Muscle of leg (tissue), 11 donors: ENCODE results near the gene POC1B. TPM values are rescaled to one million over a fixed set of nuclear protein-coding genes. Genes with fewer than 3 reads are reported as not detected.

Source experiments
- DNase-seq: peaks from one replicate; pipeline ENCODE4 v3.0.0; 2013
- H3K27ac ChIP-seq: one replicate; pipeline ENCODE4 v1.5.1; 2013; ENCODE audit warnings: mild to moderate bottlenecking, low read length, control low read depth
- H3K27me3 ChIP-seq: one replicate; pipeline ENCODE4 v1.6.1; 2013; ENCODE audit warnings: low read length; ENCODE audit not compliant: control insufficient read depth, insufficient read depth
- H3K36me3 ChIP-seq: one replicate; pipeline ENCODE4 v1.6.1; 2013; ENCODE audit warnings: low read length; ENCODE audit not compliant: control insufficient read depth, insufficient read depth
- H3K4me1 ChIP-seq: one replicate; pipeline ENCODE4 v1.6.1; 2013; ENCODE audit warnings: low read length; ENCODE audit not compliant: control insufficient read depth, insufficient read depth
- H3K4me3 ChIP-seq: one replicate; pipeline ENCODE4 v1.5.1; 2013; ENCODE audit warnings: low read length, control low read depth
- H3K9me3 ChIP-seq: replicated peaks from 2 replicates; pipeline ENCODE4 v1.6.1; 2013; ENCODE audit warnings: low read depth, low read length; ENCODE audit not compliant: control insufficient read depth
- WGBS: methylation state at CpG from one replicate; pipeline ENCODE4 v1.1.5; 2013; ENCODE audit warnings: missing lambda C conversion rate; ENCODE audit not compliant: insufficient coverage; 5-methylcytosine and 5-hydroxymethylcytosine counted together
- polyA plus RNA-seq, 8 donors: library from polyadenylated mRNA; unstranded; fragments of 120-200 nt; gene quantifications; one replicate each; pipeline versions ENCODE4 v1.2.1 to v1.2.3, GENCODE V29; 2013; ENCODE audit warnings: inconsistent platforms in 1 of 8, low replicate concordance in 1 of 8; ENCODE audit not compliant: insufficient read length in 8 of 8, insufficient read depth in 1 of 8
- total RNA-seq: library from RNA; stranded (reverse); fragments of 120-200 nt; gene quantifications from one replicate; pipeline ENCODE4 v1.2.4, GENCODE V29; 2013

POC1B gene
- total and polyA plus RNA-seq, 9 donors, result 6.4 to 15.9 (median 9.9) TPM

DNA sequence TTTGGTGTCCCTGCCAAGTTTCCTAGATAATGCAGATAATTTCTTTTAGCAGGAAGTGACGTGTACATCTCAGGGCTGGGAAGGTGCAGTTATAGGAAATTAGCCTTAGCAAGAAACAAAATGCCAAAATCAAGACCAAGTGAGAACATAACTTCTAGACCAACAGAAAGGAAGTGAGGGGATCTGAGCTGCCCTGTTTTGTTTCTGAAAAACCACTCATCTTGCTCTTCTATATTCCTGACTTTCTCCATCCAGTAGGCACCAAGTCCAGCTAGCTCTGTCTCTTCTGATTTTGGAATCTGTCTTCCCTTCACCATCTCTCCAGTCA is 149.7 kb downstream of the POC1B start:
- WGBS, result no CpG with 5 or more reads among the region's 1 CpG
- no peak for DNase-seq
- Histone ChIP-seq H3K4me3 (no peak overlapping the region), H3K9me3 (no peaks in the 10 kb centered on the region), H3K27me3 (no peaks in the 10 kb centered on the region), H3K27ac (no peak overlapping the region), H3K36me3 (no peaks in the 10 kb centered on the region), H3K4me1 (peaks cover 5% of the 10 kb centered on the region)

DNA sequence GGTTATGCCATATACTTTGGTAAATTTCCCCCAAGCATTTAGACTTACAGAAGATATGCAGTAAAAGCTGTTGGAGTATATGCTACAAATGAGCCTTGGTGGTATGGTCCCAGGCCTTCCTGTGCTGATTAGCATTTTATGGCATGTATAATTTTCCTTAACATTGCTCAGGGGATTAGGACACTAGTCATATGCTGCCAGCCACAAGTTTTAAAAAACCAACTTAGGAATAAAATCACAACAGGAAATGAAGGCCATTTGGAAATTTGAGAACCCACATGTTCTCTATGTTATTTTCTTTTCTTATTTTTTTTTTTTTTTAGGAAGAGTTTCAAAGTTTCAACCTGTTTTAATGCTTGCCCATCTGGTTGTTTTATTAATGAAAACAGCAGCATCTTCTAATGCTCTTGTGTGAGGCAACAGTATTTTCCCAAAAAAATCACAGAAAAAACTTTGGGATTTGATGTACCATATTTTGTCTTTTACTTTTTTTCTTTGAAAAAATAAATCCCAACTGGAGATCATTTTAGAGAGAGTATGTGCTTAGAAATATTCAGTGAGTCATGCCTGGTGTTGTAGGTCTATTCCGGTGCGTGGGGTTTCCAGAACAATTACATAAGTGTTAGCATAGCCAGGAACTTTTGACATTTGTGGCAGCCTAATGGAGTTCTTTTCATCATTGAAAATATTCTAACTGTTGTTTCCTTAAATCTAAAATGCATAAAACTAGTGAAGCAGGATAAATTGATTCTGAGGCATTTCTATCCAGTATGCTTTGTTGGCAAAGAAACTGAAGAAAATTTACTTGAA is 151.9 kb downstream of the POC1B start:
- Histone ChIP-seq H3K27me3 (no peaks in the 10 kb centered on the region), H3K9me3 (no peaks in the 10 kb centered on the region), H3K27ac (peak overlapping the region; percentile 26), H3K4me3 (no peak overlapping the region), H3K4me1 (peaks cover 3% of the 10 kb centered on the region), H3K36me3 (no peaks in the 10 kb centered on the region)
- WGBS, result 40% methylated on average over 2 of the region's 2 CpGs
- DNase-seq, result peak; percentile 83

DNA sequence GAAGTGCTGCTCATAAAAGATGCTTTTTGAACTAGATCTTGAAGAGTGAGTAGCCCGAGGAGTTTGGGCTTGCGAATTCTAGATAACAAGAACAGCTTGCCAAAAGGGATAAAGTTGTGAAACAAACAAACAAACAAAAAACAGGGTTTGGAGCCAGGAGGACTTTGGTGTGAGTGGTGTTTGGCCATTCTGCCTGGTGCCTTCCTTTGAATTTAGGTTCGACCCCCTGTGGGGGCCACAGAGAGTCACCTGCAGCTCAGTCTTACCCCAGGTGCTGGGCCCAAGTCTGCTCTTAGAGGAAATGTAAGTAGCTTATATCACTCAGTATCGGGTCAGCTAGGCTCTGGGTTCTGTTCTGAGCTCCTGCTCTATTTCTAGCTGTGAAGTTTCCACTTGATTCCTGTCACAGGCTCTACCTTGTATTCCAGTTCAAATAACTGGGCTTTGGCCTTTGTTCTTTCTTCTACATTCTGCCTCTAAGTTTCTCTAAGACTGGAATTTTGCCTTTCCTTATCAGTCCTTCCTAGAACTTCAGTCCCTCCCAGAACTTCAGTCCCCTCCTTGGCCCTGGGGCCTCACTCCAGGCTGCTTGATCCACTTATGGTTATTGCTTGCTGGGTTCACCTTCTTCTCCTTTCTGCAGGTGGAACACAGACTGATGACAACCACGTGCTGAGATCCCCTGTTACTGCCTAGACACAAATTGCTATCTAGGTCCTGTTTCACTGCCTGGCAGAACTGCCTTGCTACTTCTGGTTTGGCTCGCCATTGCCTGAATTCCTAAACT is 153.1 kb downstream of the POC1B start:
- no peaks in the 10 kb centered on the region for H3K27me3 ChIP-seq
- no peaks in the 10 kb centered on the region for H3K9me3 ChIP-seq
- peaks cover 2% of the 10 kb centered on the region for H3K4me1 ChIP-seq
- DNase-seq, result no peak
- no peaks in the 10 kb centered on the region for H3K36me3 ChIP-seq
- H3K27ac ChIP-seq, result no peak overlapping the region
- H3K4me3 ChIP-seq, result no peak overlapping the region
- WGBS, result 69% methylated on average over 2 of the region's 6 CpGs

DNA sequence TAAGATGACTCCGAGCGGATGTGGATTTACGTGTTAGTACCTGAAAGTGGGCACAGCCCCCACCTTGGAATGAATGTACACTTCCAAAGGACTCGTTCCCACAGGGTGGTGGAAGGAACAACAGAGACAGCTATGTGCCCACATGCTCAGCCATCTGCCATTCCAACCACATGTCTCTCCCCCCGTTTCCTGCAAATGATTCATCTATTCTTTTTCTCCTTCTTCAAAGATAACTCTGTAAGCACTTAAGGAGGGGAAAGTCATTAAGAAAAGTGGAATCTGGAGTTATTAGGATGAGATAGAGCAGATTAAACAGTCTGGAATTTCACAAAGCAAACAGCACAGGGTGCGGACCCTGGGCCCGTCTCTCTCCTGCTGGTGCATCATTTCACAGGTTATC is 155.0 kb downstream of the POC1B start:
- WGBS, result no CpG with 5 or more reads among the region's 7 CpGs
- no peaks in the 10 kb centered on the region for H3K9me3 ChIP-seq
- H3K27ac ChIP-seq, result no peak overlapping the region
- H3K27me3 ChIP-seq, result no peaks in the 10 kb centered on the region
- no peaks in the 10 kb centered on the region for H3K36me3 ChIP-seq
- DNase-seq, result no peak
- H3K4me1 ChIP-seq, result peaks cover 2% of the 10 kb centered on the region
- H3K4me3 ChIP-seq, result no peak overlapping the region

DNA sequence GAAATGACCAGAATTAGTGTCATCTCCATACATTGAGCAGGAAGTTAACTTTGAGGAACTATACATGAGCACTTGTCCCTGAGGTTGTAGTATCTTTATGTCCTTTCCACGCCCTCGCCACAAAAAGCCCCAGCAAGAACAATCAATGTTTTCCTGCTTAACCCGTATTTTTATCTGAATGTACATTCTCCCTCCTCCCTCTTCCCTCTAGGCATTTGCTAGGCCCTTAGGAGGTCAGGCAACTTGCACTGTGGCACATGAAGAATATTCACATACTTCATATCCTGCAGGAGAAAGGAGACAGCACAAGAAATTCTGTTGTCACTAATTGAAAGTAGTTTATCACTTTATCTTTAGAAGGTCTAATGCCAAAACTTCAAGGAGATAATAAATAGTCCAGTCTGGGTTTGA is 155.4 kb downstream of the POC1B start:
- Histone ChIP-seq H3K27ac (no peak overlapping the region), H3K4me3 (no peak overlapping the region), H3K4me1 (peaks cover 2% of the 10 kb centered on the region), H3K9me3 (no peaks in the 10 kb centered on the region), H3K36me3 (no peaks in the 10 kb centered on the region), H3K27me3 (no peaks in the 10 kb centered on the region)
- 44% methylated on average over 3 of the region's 3 CpGs for WGBS
- no peak for DNase-seq

Other genes with a start within 250 kb of the POC1B start
- 66.1 TPM for gene DUSP6, start 173.5 kb downstream of the POC1B start, total RNA-seq
- gene DUSP6, start 173.5 kb downstream of the POC1B start, polyA plus RNA-seq, result 10 to 100 TPM; 50.4 to 89.2 (median 70.9) TPM
- 4.7 TPM for gene GALNT4, start 1.3 kb downstream of the POC1B start, total RNA-seq
- 1 to 10 TPM; 2.7 to 4.9 (median 3.5) TPM for gene GALNT4, start 1.3 kb downstream of the POC1B start, polyA plus RNA-seq
- 112 TPM for gene ATP2B1, start 182.8 kb upstream of the POC1B start, total RNA-seq
- 100 to 1,000 TPM in 1 of 8 donors, 10 to 100 TPM in 7; 59.3 to 102 (median 84.3) TPM for gene ATP2B1, start 182.8 kb upstream of the POC1B start, polyA plus RNA-seq